Mucosa of descending colon (tissue), 3 donors: ENCODE data around the gene PLEKHA6. TPM values are rescaled to one million over a fixed set of nuclear protein-coding genes. Genes with fewer than 3 reads are reported as not detected.

ENCODE experiments used
- ATAC-seq: fragments of 200-7000 bp; cut with Tn5 transposase; one replicate; pipeline ENCODE4 v1.9.1; 2020; ENCODE audit warnings: mild to moderate bottlenecking, moderate library complexity
- DNase-seq, 3 donors: peaks; one replicate each; pipeline ENCODE4 v3.0.0-alpha.2; 2020
- H3K36me3 ChIP-seq: fragments of 200-600 bp; one replicate; pipeline ENCODE4 v1.8.0; 2021; ENCODE audit warnings: low read depth, mild to moderate bottlenecking
- H3K4me1 ChIP-seq: fragments of 200-600 bp; one replicate; pipeline ENCODE4 v1.8.0; 2021; ENCODE audit warnings: low read depth, mild to moderate bottlenecking
- H3K4me3 ChIP-seq: fragments of 200-600 bp; one replicate; pipeline ENCODE4 v1.8.0; 2021; ENCODE audit warnings: mild to moderate bottlenecking
- H3K9me3 ChIP-seq: fragments of 200-600 bp; one replicate; pipeline ENCODE4 v1.8.0; 2021; ENCODE audit warnings: mild to moderate bottlenecking
- CTCF ChIP-seq: fragments of 200-600 bp; IDR thresholded peaks from one replicate; pipeline ENCODE4 v1.8.0; 2022; ENCODE audit warnings: antibody characterized with exemption, mild to moderate bottlenecking
- intact Hi-C, 2 donors: fragments of 100-400 bp; cut with DNase I in 1 of 2; cut with micrococcal nuclease in 1 of 2; formaldehyde crosslinking; loops; one replicate each; pipeline versions ENCODE4 v1.11.0 to v1.11.1; 2022; cut with DNase I, micrococcal nuclease
- total RNA-seq, 3 donors: library from RNA; stranded (reverse); fragmentation: NEBNext Ultra II Directional in 2 of 3; extraction: Animal tissue kit (Norgen Biotek cat#: 25700) in 2 of 3; gene quantifications; one replicate each; pipeline versions ENCODE4 v1.2.1 to v1.2.4, GENCODE V29; 2021 to 2023
- donor health status: DM: no; HTN: no; CAD: no; lungs with moderate emphysema.
- donor health status: DM: no; HTN: no; CAD: no.
- donor health status: DM: no; HTN: yes; CAD: no.

Gene PLEKHA6
- total RNA-seq, 3 donors from 2014 or later = 82.4 to 154 (median 115) TPM

GRCh38 chr1:204348242-204348641, 11.5 kb downstream of the PLEKHA6 start:
- intact Hi-C loops = no loop called here
- no peak for TF ChIP-seq CTCF
- Histone ChIP-seq H3K36me3 (no peaks in the 10 kb centered on the region), H3K4me3 (no peak overlapping the region), H3K9me3 (no peaks in the 10 kb centered on the region), H3K4me1 (peaks cover 58% of the 10 kb centered on the region)
- ATAC-seq = peak; percentile 86
- DNase-seq = peak in 2 of 3 donors; percentile 61 to 69

- no peak for ATAC-seq
- no peak for DNase-seq
Measured at GRCh38 chr1:204345941-204346645, 13.6 kb downstream of the PLEKHA6 start.

GRCh38 chr1:204345438-204345841, 14.3 kb downstream of the PLEKHA6 start:
- H3K4me3 ChIP-seq = no peak overlapping the region
- no peak for TF ChIP-seq CTCF
- intact Hi-C loops = no loop called here
- H3K4me1 ChIP-seq = peaks cover 66% of the 10 kb centered on the region
- ATAC-seq (no peak), DNase-seq (no peak)
- no peaks in the 10 kb centered on the region for H3K36me3 ChIP-seq
- H3K9me3 ChIP-seq = no peaks in the 10 kb centered on the region

More at GRCh38 chr1:204345941-204346645, 13.6 kb downstream of the PLEKHA6 start:
- Histone ChIP-seq H3K4me3 (no peak overlapping the region), H3K4me1 (peaks cover 64% of the 10 kb centered on the region), H3K36me3 (no peaks in the 10 kb centered on the region), H3K9me3 (no peaks in the 10 kb centered on the region)
- intact Hi-C loops = no loop called here
- no peak for TF ChIP-seq CTCF

- H3K9me3 ChIP-seq = no peaks in the 10 kb centered on the region
Measured at GRCh38 chr1:204344665-204345355, 14.9 kb downstream of the PLEKHA6 start.

GRCh38 chr1:204343802-204344201, 15.9 kb downstream of the PLEKHA6 start:
- no peak for TF ChIP-seq CTCF
- no peak for DNase-seq
- no peaks in the 10 kb centered on the region for H3K36me3 ChIP-seq
- H3K4me3 ChIP-seq = no peak overlapping the region
- H3K9me3 ChIP-seq = no peaks in the 10 kb centered on the region
- ATAC-seq = no peak
- intact Hi-C loops = no loop called here
- H3K4me1 ChIP-seq = peaks cover 66% of the 10 kb centered on the region

More at GRCh38 chr1:204344665-204345355, 14.9 kb downstream of the PLEKHA6 start:
- ATAC-seq (no peak), DNase-seq (no peak)
- intact Hi-C loops = no loop called here
- Histone ChIP-seq H3K36me3 (no peaks in the 10 kb centered on the region), H3K4me1 (peaks cover 66% of the 10 kb centered on the region), H3K4me3 (no peak overlapping the region)
- TF ChIP-seq CTCF = no peak
